Measurements from ENCODE around the gene GTF2A1L.
A peak's percentile ranks its signal among the peaks of the same experiment; 100 is the strongest.

The GTF2A1L gene

DNA sequence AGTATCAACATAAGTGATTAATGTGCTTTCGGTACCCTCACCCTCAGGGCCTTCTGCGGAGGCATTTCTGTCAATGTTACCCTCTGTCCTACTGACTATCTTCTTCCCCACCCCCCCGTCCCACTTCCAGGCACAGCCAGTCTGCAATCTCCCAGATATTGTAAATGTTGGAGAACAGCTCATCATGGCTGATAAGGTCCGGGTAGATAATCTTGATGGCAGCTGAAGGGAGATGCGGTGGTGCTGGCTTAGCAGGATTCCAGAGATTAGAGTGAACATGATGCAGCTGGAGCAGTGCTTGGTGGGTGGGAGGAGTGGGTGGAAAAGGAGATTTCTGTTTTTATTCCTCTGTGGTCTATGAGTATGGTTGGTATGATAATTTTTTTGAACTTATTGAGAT is 15.5 kb downstream of the GTF2A1L start:
- DNase-seq (ENCODE audit: extremely low read depth, low read depth) = no peak
- TF ChIP-seq, protein P1, sequence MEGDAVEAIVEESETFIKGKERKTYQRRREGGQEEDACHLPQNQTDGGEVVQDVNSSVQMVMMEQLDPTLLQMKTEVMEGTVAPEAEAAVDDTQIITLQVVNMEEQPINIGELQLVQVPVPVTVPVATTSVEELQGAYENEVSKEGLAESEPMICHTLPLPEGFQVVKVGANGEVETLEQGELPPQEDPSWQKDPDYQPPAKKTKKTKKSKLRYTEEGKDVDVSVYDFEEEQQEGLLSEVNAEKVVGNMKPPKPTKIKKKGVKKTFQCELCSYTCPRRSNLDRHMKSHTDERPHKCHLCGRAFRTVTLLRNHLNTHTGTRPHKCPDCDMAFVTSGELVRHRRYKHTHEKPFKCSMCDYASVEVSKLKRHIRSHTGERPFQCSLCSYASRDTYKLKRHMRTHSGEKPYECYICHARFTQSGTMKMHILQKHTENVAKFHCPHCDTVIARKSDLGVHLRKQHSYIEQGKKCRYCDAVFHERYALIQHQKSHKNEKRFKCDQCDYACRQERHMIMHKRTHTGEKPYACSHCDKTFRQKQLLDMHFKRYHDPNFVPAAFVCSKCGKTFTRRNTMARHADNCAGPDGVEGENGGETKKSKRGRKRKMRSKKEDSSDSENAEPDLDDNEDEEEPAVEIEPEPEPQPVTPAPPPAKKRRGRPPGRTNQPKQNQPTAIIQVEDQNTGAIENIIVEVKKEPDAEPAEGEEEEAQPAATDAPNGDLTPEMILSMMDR (IDR thresholded peaks at IDR 0.05; ENCODE audit: low read depth, low read length) = no peak

GRCh38 chr2:48635786-48636185 is 18.1 kb downstream of the GTF2A1L start:
- DNase-seq (ENCODE audit: extremely low read depth, low read depth) = no peak
- TF ChIP-seq, protein P1 (IDR thresholded peaks at IDR 0.05; ENCODE audit: low read depth, low read length) = no peak

DNA sequence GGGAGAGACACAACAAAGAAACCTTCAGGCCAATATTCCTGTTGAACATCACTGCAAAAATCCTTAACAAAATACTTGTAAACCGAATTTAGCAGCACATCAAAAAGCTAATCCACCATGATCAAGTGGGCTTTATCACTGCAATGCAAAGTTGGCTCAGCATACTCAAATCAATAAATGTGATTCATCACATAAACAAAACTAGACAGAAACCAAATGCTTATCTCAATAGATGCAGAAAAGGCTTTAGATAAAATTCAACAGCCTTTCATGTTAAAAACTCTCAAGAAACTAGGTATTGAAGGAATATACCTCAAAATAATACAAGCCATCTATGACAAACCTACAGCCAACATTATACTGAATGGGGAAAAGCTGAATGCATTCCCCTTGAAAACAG is 20.6 kb downstream of the GTF2A1L start:
- TF ChIP-seq, protein P1 (IDR thresholded peaks at IDR 0.05; ENCODE audit: low read depth, low read length) = no peak
- DNase-seq (ENCODE audit: extremely low read depth, low read depth) = no peak

DNA sequence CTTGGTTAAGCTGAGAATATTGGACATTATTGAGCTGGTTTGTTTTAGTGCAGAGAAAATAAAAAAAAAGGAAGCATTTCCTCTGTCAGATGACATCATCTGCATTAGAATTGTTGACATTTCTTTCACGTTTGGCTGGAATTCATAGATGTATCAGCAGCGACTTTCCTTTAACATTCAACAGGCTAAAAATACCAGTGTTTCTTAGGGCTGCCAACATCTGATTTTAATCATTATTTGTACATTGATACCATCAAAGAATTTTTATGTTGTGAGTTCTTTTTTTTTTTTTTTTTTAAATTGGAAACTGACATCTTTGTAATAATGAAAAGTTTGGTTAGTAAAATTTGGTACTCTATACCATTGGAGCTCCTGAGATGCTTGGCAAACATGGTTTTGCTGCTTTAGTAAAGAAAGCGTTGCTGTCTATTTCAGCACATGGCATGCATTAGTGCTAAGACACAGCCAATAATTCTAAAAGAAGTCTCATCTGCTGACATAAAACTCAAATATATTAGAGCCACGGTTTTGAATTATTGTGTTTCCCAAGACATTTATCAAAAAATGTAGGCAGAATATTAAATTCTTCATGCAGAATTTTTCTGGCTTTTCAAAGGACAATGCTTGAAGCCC is 33.6 kb downstream of the GTF2A1L start:
- TF ChIP-seq, protein P1 (IDR thresholded peaks at IDR 0.05; ENCODE audit: low read depth, low read length) = no peak
- peak; percentile 52 for DNase-seq (ENCODE audit: extremely low read depth, low read depth)

GRCh38 chr2:48668992-48669391 is 51.3 kb downstream of the GTF2A1L start:
- TF ChIP-seq, protein P1 (IDR thresholded peaks at IDR 0.05; ENCODE audit: low read depth, low read length) = no peak
- DNase-seq (ENCODE audit: extremely low read depth, low read depth) = no peak

DNA sequence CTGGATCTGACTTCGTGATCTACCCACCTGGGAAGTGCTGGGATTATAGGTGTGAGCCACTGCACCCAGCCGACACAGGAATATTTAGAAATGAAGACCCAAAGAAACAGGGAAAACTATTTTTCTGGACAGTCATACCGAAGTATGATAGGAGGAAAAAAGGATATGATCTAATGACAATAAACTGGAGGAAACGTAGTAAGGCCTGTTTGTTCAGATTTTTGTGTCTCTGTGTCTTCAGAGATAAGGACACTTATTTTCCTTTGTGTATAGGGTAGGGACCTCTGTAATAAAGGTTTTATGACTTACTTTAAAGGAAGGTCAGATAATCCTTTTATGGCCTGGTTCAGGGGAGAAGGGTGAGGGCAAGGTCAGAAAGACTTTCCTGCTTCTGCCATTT is 55.9 kb downstream of the GTF2A1L start:
- TF ChIP-seq, protein P1 (IDR thresholded peaks at IDR 0.05; ENCODE audit: low read depth, low read length) = no peak
- DNase-seq (ENCODE audit: extremely low read depth, low read depth) = no peak

DNA sequence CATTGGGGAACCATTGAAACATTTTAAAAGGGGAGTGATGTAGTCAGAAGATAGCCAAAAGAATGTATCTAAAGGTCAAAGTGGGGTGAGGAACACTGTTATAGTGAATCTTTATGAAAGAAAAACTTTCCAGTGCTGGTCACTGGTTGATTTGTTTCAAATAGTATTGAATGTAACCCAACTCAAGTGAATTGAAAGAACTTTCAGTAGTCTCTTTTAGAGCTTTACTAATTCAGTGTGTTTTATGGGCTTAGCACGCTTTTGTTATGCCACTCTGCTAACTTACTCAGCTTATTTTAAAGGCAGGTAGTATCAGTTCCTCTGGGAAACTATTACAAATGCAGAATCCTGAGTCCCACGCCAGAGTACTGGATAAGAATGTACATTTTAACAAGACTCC is 57.3 kb downstream of the GTF2A1L start:
- TF ChIP-seq, protein P1 (IDR thresholded peaks at IDR 0.05; ENCODE audit: low read depth, low read length) = no peak
- no peak for DNase-seq (ENCODE audit: extremely low read depth, low read depth)
